ENCODE data around the gene FAM241A. TPM values are rescaled to one million over a fixed set of nuclear protein-coding genes. Genes with fewer than 3 reads are reported as not detected.

FAM241A gene
- total RNA-seq, 6 experiments from 2014 or later, result 0.99 to 3.5 (median 2.1) TPM

DNA sequence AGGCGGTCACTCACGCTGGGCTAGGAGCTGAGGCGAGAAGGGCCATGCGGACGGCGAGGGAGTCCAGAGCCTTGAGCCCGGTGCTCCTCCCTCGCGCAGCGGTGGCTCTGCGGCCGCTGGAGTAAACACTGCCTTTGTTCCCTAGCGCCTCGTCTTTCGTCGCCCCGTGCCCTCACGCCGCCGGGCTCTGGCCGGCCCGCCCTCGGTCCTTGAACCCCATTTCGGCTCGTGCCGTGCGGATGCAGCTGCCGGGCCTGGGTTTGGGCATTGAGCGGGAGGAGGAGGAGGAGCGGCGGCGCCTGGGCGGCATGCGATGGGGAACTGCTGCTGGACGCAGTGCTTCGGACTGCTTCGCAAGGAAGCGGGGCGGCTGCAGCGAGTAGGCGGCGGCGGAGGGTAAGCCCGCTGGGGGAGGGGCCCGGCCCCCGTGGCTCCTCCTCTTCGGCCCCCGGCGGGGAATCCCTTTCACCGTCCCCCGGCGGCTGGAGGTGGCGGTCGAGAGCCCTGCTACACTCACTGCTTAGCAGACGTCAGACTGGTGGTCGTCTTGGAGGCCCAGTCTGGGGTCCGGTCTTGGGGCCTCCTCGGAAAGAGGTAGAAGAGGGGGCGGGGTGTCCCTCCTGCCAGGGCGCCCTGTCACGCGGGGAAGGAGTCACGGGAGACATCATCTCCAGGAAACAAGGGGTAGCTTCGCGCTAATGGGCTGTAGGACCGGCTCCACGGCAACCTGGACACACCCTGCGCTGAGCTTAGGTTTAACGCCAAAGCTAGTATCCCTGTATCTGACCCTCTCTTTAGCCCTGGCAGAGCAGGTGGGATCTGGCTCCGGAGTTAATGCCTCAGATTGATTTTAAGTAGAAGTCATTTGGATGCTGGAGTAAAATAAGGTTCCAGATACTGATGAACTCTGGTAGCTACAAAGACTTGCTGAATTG is 86.8 kb downstream of the FAM241A start, which contains the start of gene AP1AR:
TSS of gene AP1AR (plus strand) at position 9 of the 935 bp plus-strand sequence. CDS start at position 314, 305 bp downstream.
- peak; percentile 95 for TF ChIP-seq POLR2A (IDR thresholded peaks at IDR 0.05)
- TF ChIP-seq, protein P1, sequence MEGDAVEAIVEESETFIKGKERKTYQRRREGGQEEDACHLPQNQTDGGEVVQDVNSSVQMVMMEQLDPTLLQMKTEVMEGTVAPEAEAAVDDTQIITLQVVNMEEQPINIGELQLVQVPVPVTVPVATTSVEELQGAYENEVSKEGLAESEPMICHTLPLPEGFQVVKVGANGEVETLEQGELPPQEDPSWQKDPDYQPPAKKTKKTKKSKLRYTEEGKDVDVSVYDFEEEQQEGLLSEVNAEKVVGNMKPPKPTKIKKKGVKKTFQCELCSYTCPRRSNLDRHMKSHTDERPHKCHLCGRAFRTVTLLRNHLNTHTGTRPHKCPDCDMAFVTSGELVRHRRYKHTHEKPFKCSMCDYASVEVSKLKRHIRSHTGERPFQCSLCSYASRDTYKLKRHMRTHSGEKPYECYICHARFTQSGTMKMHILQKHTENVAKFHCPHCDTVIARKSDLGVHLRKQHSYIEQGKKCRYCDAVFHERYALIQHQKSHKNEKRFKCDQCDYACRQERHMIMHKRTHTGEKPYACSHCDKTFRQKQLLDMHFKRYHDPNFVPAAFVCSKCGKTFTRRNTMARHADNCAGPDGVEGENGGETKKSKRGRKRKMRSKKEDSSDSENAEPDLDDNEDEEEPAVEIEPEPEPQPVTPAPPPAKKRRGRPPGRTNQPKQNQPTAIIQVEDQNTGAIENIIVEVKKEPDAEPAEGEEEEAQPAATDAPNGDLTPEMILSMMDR (IDR thresholded peaks at IDR 0.05), result peak in 3 of 4 donors; percentile 12 to 27 (median 26)
- ATAC-seq (peak; percentile 72 to 80 (median 77)), DNase-seq (peak; percentile 82 to 90 (median 86))
- Histone ChIP-seq H3K4me1 (peaks cover 0 to 17% (median 7%) of the 10 kb centered on the region in 4 donors), H3K36me3 (no peaks in the 10 kb centered on the region), H3K27me3 (no peaks in the 10 kb centered on the region), H3K27ac (peak within 1 kb of the TSS; percentile 95 to 99 (median 96)), H3K4me3 (peak within 1 kb of the TSS; percentile 87 to 94 (median 94)), H3K9me3 (no peaks in the 10 kb centered on the region)
- WGBS (ENCODE audit: insufficient coverage, low coverage, low lambda C conversion rate, missing lambda C conversion rate), result 0% methylated on average over 18 of the region's 70 CpGs
- intact Hi-C loops (cut with DNase I), result loop anchor here in 1 of 2 donors (10.0 kb wide), 1 partner anchor 127 kb away; no protein-coding TSS in a partner anchor

DNA sequence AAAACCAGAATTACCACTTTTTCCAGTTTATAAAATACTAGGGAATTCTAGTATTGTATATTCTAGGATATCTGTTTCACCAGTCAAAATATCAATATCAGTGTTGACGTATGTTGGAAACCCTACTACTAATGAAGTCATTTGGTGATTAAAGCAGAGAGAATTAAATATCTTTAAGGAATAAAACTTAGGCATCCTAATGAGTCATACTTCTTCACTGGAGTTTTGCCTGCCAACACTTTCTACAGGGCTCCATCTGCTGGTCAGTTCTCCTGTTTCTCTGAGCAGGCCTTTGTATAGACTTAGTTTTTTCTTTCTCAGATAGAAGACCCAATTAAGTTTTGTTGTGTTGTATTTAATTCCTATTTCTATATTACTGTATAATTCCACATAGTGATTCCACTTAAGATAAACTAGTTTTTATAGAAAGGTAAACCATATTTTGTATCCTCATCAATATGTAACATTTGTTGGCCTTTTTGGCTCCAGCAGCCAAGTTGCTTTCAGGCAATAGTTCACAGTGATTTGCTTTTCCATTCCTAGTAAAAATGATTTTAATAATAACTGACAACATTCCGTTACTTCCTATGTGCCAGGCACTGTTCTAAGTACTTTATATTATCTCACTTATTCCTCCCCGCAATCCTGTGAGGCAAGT is 89.8 kb downstream of the FAM241A start:
- TF ChIP-seq, protein P1 (IDR thresholded peaks at IDR 0.05), result peak; percentile 72 to 82 (median 81)
- no peak for TF ChIP-seq POLR2A (IDR thresholded peaks at IDR 0.05)
- no peak overlapping the region for H3K4me3 ChIP-seq
- H3K9me3 ChIP-seq, result no peaks in the 10 kb centered on the region
- intact Hi-C loops (cut with DNase I), result loop anchor here in 1 of 2 donors (10.0 kb wide), 1 partner anchor 130 kb away; no protein-coding TSS in a partner anchor
- no peak overlapping the region for H3K27ac ChIP-seq
- WGBS (ENCODE audit: insufficient coverage, low coverage, low lambda C conversion rate, missing lambda C conversion rate), result 40% methylated on average over 3 of the region's 3 CpGs
- no peaks in the 10 kb centered on the region for H3K27me3 ChIP-seq
- peak in 1 of 4 donors; percentile 10 for ATAC-seq
- peaks cover 0 to 17% (median 7%) of the 10 kb centered on the region in 4 donors for H3K4me1 ChIP-seq
- no peaks in the 10 kb centered on the region for H3K36me3 ChIP-seq
- peak in 1 of 3 donors; percentile 60 for DNase-seq

DNA sequence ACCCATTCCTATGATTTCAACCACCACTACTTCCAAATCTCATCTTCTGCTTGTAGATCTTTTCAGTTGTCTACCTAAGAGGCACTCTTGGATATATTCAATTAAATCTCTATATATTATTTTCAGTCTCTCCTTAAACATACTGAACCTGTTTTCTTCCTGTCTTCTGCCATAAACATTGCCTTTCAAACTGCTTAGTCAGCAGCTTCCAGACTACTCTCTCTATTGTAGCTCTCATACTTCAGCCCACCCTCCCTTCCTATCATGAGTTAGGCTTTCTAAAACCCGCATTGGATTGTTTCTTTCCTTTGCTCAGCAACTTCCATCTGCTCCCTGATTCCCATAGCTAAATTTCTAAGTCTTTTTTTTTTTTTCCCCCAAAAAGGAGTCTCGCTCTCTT is 90.8 kb downstream of the FAM241A start:
- no peak for ATAC-seq
- intact Hi-C loops (cut with DNase I), result loop anchor here in 1 of 2 donors (10.0 kb wide), 1 partner anchor 131 kb away; no protein-coding TSS in a partner anchor
- no peaks in the 10 kb centered on the region for H3K27me3 ChIP-seq

DNA sequence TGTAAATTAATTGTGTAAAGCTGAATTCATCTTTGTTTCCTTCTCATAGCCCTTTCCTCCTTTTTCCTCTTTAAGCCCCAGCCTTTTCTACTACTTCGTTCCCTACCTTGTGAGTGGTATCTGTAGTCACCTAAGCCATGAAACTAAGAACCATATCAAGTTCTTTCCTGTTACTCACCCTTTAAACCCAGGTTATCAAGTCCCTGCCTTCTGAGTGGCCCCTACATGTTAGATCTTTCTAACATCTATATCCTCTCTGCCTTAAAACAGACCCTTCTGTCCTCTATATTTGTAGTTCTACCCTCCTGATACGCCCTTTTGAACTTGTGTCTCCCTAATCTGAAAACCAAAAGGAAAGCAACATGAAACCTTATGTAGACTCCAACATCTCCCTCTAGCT is 93.6 kb downstream of the FAM241A start:
- no peak for ATAC-seq
- H3K9me3 ChIP-seq, result no peaks in the 10 kb centered on the region
- H3K27me3 ChIP-seq, result no peaks in the 10 kb centered on the region
- H3K36me3 ChIP-seq, result no peaks in the 10 kb centered on the region
- DNase-seq, result no peak
- peaks cover 0 to 7% (median 2%) of the 10 kb centered on the region in 4 donors for H3K4me1 ChIP-seq
- TF ChIP-seq, protein P1 (IDR thresholded peaks at IDR 0.05), result no peak
- no peak for TF ChIP-seq POLR2A (IDR thresholded peaks at IDR 0.05)
- H3K27ac ChIP-seq, result no peak overlapping the region
- 83% methylated on average over 2 of the region's 2 CpGs for WGBS (ENCODE audit: insufficient coverage, low coverage, low lambda C conversion rate, missing lambda C conversion rate)
- intact Hi-C loops (cut with DNase I), result loop anchor here in 1 of 2 donors (10.0 kb wide), 1 partner anchor 134 kb away; no protein-coding TSS in a partner anchor
- H3K4me3 ChIP-seq, result no peak overlapping the region

More for the DNA sequence above, 90.8 kb downstream of the FAM241A start:
- Histone ChIP-seq H3K4me1 (peaks cover 0 to 17% (median 7%) of the 10 kb centered on the region in 4 donors), H3K36me3 (no peaks in the 10 kb centered on the region), H3K4me3 (no peak overlapping the region), H3K27ac (no peak overlapping the region), H3K9me3 (no peaks in the 10 kb centered on the region)
- TF ChIP-seq, protein P1 (IDR thresholded peaks at IDR 0.05), result no peak
- TF ChIP-seq POLR2A (IDR thresholded peaks at IDR 0.05), result no peak
- DNase-seq, result no peak
- 90% methylated on average over 2 of the region's 2 CpGs for WGBS (ENCODE audit: insufficient coverage, low coverage, low lambda C conversion rate, missing lambda C conversion rate)

Measured in right lobe of liver (tissue), 6 donors.